Activated T-cell treated with anti-CD3 and anti-CD28 coated beads, Interleukin-2, amount 50 U/mL, for 4 hours (primary cell): ENCODE results near the gene TSEN54. TPM values are rescaled to one million over a fixed set of nuclear protein-coding genes. Genes with fewer than 3 reads are reported as not detected.

Experiments
- ATAC-seq, 2 donors: fragments of 200-7000 bp; cut with Tn5 transposase; one replicate each; pipeline ENCODE4 v1.10.0; 2021
- DNase-seq: peaks from one replicate; pipeline ENCODE4 v3.0.0-alpha.2; 2020
- H3K27me3 Mint-ChIP-seq: one replicate; pipeline ENCODE4 v1.8.0; 2021; ENCODE audit warnings: low read depth, mixed read lengths
- H3K36me3 Mint-ChIP-seq: one replicate; pipeline ENCODE4 v1.8.0; 2022; ENCODE audit warnings: mixed read lengths; ENCODE audit not compliant: insufficient read depth
- H3K4me1 Mint-ChIP-seq: one replicate; pipeline ENCODE4 v1.8.0; 2021; ENCODE audit warnings: low read depth, mixed read lengths
- H3K4me3 Mint-ChIP-seq: one replicate; pipeline ENCODE4 v1.8.0; 2021; ENCODE audit warnings: mild to moderate bottlenecking, moderate library complexity, mixed read lengths
- H3K9me3 Mint-ChIP-seq: one replicate; pipeline ENCODE4 v1.8.0; 2021; ENCODE audit warnings: mixed read lengths
- total RNA-seq, 3 donors: library from RNA; stranded (reverse); gene quantifications; one replicate each; pipeline ENCODE4 v1.2.1, GENCODE V29; 2021

Gene TSEN54
- total RNA-seq, 3 donors from 2014 or later, result 64.1 to 76.2 (median 71.5) TPM

- Mint-ChIP-seq H3K9me3 (no peaks in the 10 kb centered on the region), H3K27me3 (no peaks in the 10 kb centered on the region), H3K4me3 (no peak overlapping the region), H3K36me3 (peaks cover 9% of the 10 kb centered on the region), H3K4me1 (peaks cover 5% of the 10 kb centered on the region)
- ATAC-seq (no peak), DNase-seq (no peak)
These were observed 34.9 kb upstream of the TSEN54 start for GRCh38 chr17:75481194-75482068.

GRCh38 chr17:75482098-75482942 is 34.0 kb upstream of the TSEN54 start:
- H3K4me3 Mint-ChIP-seq, result no peak overlapping the region
- H3K27me3 Mint-ChIP-seq, result no peaks in the 10 kb centered on the region
- H3K9me3 Mint-ChIP-seq, result no peaks in the 10 kb centered on the region
- H3K4me1 Mint-ChIP-seq, result peaks cover 13% of the 10 kb centered on the region
- no peak for DNase-seq
- no peak for ATAC-seq
- H3K36me3 Mint-ChIP-seq, result peaks cover 9% of the 10 kb centered on the region

- peaks cover 8% of the 10 kb centered on the region for H3K36me3 Mint-ChIP-seq
- DNase-seq (no peak), ATAC-seq (no peak)
- no peaks in the 10 kb centered on the region for H3K9me3 Mint-ChIP-seq
- no peak overlapping the region for H3K4me3 Mint-ChIP-seq
- H3K27me3 Mint-ChIP-seq, result no peaks in the 10 kb centered on the region
- H3K4me1 Mint-ChIP-seq, result peaks cover 27% of the 10 kb centered on the region
These were observed 30.6 kb upstream of the TSEN54 start for GRCh38 chr17:75485688-75486087.

GRCh38 chr17:75486151-75486550 is 30.2 kb upstream of the TSEN54 start:
- no peak for ATAC-seq
- Mint-ChIP-seq H3K9me3 (no peaks in the 10 kb centered on the region), H3K4me1 (peaks cover 27% of the 10 kb centered on the region), H3K4me3 (no peak overlapping the region), H3K36me3 (peaks cover 8% of the 10 kb centered on the region), H3K27me3 (no peaks in the 10 kb centered on the region)
- DNase-seq, result no peak

- H3K27me3 Mint-ChIP-seq, result no peaks in the 10 kb centered on the region
- DNase-seq (no peak), ATAC-seq (peak in 1 of 2 donors; percentile 52)
- H3K36me3 Mint-ChIP-seq, result peaks cover 11% of the 10 kb centered on the region
- peaks cover 27% of the 10 kb centered on the region for H3K4me1 Mint-ChIP-seq
- peak overlapping the region; percentile 54 for H3K4me3 Mint-ChIP-seq
- H3K9me3 Mint-ChIP-seq, result no peaks in the 10 kb centered on the region
These were observed 29.4 kb upstream of the TSEN54 start for GRCh38 chr17:75486951-75487350.

GRCh38 chr17:75487351-75488070 is 28.8 kb upstream of the TSEN54 start:
- ATAC-seq (peak; percentile 82 to 83), DNase-seq (peak; percentile 19)
- Mint-ChIP-seq H3K9me3 (no peaks in the 10 kb centered on the region), H3K36me3 (peaks cover 11% of the 10 kb centered on the region), H3K27me3 (no peaks in the 10 kb centered on the region), H3K4me1 (peaks cover 27% of the 10 kb centered on the region), H3K4me3 (peak overlapping the region; percentile 54)

GRCh38 chr17:75488693-75489510 is 27.4 kb upstream of the TSEN54 start:
- Mint-ChIP-seq H3K4me3 (no peak overlapping the region), H3K27me3 (no peaks in the 10 kb centered on the region), H3K36me3 (peaks cover 11% of the 10 kb centered on the region), H3K4me1 (peaks cover 27% of the 10 kb centered on the region), H3K9me3 (no peaks in the 10 kb centered on the region)
- ATAC-seq (no peak), DNase-seq (no peak)

- peaks cover 14% of the 10 kb centered on the region for H3K36me3 Mint-ChIP-seq
- H3K27me3 Mint-ChIP-seq, result no peaks in the 10 kb centered on the region
- no peaks in the 10 kb centered on the region for H3K9me3 Mint-ChIP-seq
- peaks cover 27% of the 10 kb centered on the region for H3K4me1 Mint-ChIP-seq
- no peak overlapping the region for H3K4me3 Mint-ChIP-seq
- ATAC-seq (no peak), DNase-seq (no peak)
These were observed 26.8 kb upstream of the TSEN54 start for GRCh38 chr17:75489511-75489955.

GRCh38 chr17:75490173-75490743 is 26.1 kb upstream of the TSEN54 start:
- Mint-ChIP-seq H3K4me1 (peaks cover 26% of the 10 kb centered on the region), H3K36me3 (peaks cover 11% of the 10 kb centered on the region), H3K4me3 (no peak overlapping the region), H3K9me3 (no peaks in the 10 kb centered on the region), H3K27me3 (no peaks in the 10 kb centered on the region)
- DNase-seq, result no peak
- ATAC-seq, result no peak

- Mint-ChIP-seq H3K4me3 (no peak overlapping the region), H3K9me3 (no peaks in the 10 kb centered on the region), H3K36me3 (peaks cover 11% of the 10 kb centered on the region)
These were observed 25.2 kb upstream of the TSEN54 start for GRCh38 chr17:75490953-75491649.

GRCh38 chr17:75491680-75492079 is 24.6 kb upstream of the TSEN54 start:
- H3K4me1 Mint-ChIP-seq, result peaks cover 20% of the 10 kb centered on the region

More at GRCh38 chr17:75490953-75491649, 25.2 kb upstream of the TSEN54 start:
- no peak for DNase-seq
- ATAC-seq, result no peak
- Mint-ChIP-seq H3K4me1 (peaks cover 26% of the 10 kb centered on the region), H3K27me3 (no peaks in the 10 kb centered on the region)

GRCh38 chr17:75492555-75493168 is 23.7 kb upstream of the TSEN54 start:
- no peaks in the 10 kb centered on the region for H3K27me3 Mint-ChIP-seq
- no peak overlapping the region for H3K4me3 Mint-ChIP-seq
- ATAC-seq, result no peak
- no peak for DNase-seq
- peaks cover 6% of the 10 kb centered on the region for H3K36me3 Mint-ChIP-seq
- peaks cover 10% of the 10 kb centered on the region for H3K4me1 Mint-ChIP-seq
- no peaks in the 10 kb centered on the region for H3K9me3 Mint-ChIP-seq

More at GRCh38 chr17:75491680-75492079, 24.6 kb upstream of the TSEN54 start:
- Mint-ChIP-seq H3K4me3 (no peak overlapping the region), H3K27me3 (no peaks in the 10 kb centered on the region), H3K9me3 (no peaks in the 10 kb centered on the region), H3K36me3 (peaks cover 6% of the 10 kb centered on the region)
- no peak for ATAC-seq
- DNase-seq, result no peak
